Bronchial epithelial cell (primary cell): ENCODE measurements around the gene SLC16A5. TPM values are rescaled to one million over a fixed set of nuclear protein-coding genes. Genes with fewer than 3 reads are reported as not detected.
"Not testable (repeated sequence)": the region's sequence is repeated elsewhere in the genome, so short reads cannot be mapped to it uniquely, and the experiment has no call there.

ENCODE experiments used
- DNase-seq: peaks from one replicate; pipeline ENCODE4 v3.0.0-alpha.2; 2010; ENCODE audit warnings: low read depth
- FAIRE-seq: peaks from 2 replicates; lab custom pipeline; 2011; peaks lifted over from hg19 to GRCh38; lab: Jason Lieb, UNC
- H3K27me3 ChIP-seq: 2 replicates; pipeline ENCODE4 v1.5.1; 2011; ENCODE audit warnings: low read length; ENCODE audit not compliant: control insufficient read depth, insufficient read depth
- H3K36me3 ChIP-seq: 2 replicates; pipeline ENCODE4 v1.5.1; 2011; ENCODE audit warnings: low read length; ENCODE audit not compliant: control insufficient read depth, insufficient read depth
- H3K4me3 ChIP-seq: 2 replicates; pipeline ENCODE4 v1.5.1; 2011; ENCODE audit warnings: mild to moderate bottlenecking, low read depth, low read length, control low read depth
- CTCF ChIP-seq: IDR thresholded peaks from 2 replicates; pipeline ENCODE4 v1.5.1; 2011; ENCODE audit warnings: mild to moderate bottlenecking, moderate library complexity, low read length, control low read depth, inconsistent platforms; ENCODE audit not compliant: insufficient read depth, severe bottlenecking
- total RNA-seq: library from RNA; depleted of rRNA; stranded (reverse); fragments of >200 nt; gene quantifications from 2 replicates; pipeline ENCODE4 v1.2.1, GENCODE V29; 2014

The SLC16A5 gene
- total RNA-seq, 1 donor from 2014 or later: 15.0 TPM

GRCh38 chr17:75130059-75130631 is 42.4 kb downstream of the SLC16A5 start:
- TF ChIP-seq CTCF: no peak
- no peak for FAIRE-seq
- DNase-seq: no peak
- Histone ChIP-seq H3K36me3 (peaks cover 4% of the 10 kb centered on the region), H3K4me3 (peak overlapping the region; percentile 78), H3K27me3 (no peaks in the 10 kb centered on the region)

- Histone ChIP-seq H3K4me3 (peak overlapping the region; percentile 78), H3K36me3 (peaks cover 4% of the 10 kb centered on the region), H3K27me3 (no peaks in the 10 kb centered on the region)
- DNase-seq (peak; percentile 43), FAIRE-seq (no peak)
- TF ChIP-seq CTCF: peak; percentile 64
Observed at GRCh38 chr17:75130632-75131277, 43.0 kb downstream of the SLC16A5 start.

- peak; percentile 76 for TF ChIP-seq CTCF
- no peaks in the 10 kb centered on the region for H3K27me3 ChIP-seq
- peak within 1 kb of the TSS; percentile 78 for H3K4me3 ChIP-seq
- DNase-seq: no peak
- no peak for FAIRE-seq
- peaks cover 4% of the 10 kb centered on the region for H3K36me3 ChIP-seq
Observed at GRCh38 chr17:75131278-75132017, 43.7 kb downstream of the SLC16A5 start, which contains the start of gene NT5C. Gene NT5C (minus strand): TSS chr17:75131742. CDS start chr17:75131707, 35 bp downstream.

- peak overlapping the region; percentile 78 for H3K4me3 ChIP-seq
- H3K36me3 ChIP-seq, FAIRE-seq, DNase-seq, H3K27me3 ChIP-seq: not testable (repeated sequence)
Observed at GRCh38 chr17:75132018-75133000, 44.6 kb downstream of the SLC16A5 start.

GRCh38 chr17:75133001-75133400 is 45.2 kb downstream of the SLC16A5 start:
- no peak for TF ChIP-seq CTCF
- DNase-seq: no peak
- FAIRE-seq: no peak
- Histone ChIP-seq H3K27me3 (no peaks in the 10 kb centered on the region), H3K36me3 (peaks cover 4% of the 10 kb centered on the region), H3K4me3 (no peak overlapping the region)

GRCh38 chr17:75133607-75134347 is 46.0 kb downstream of the SLC16A5 start:
- DNase-seq: peak; percentile 71
- FAIRE-seq, H3K36me3 ChIP-seq: not testable (repeated sequence)

More at GRCh38 chr17:75133607-75134347, 46.0 kb downstream of the SLC16A5 start:
- not testable (repeated sequence) for H3K4me3 ChIP-seq, H3K27me3 ChIP-seq
